ENCODE measurements around the gene GPD1L.

Gene GPD1L

GRCh38 chr3:32140943-32141342 is 34.5 kb downstream of the GPD1L start:
- DNase-seq = no peak

GRCh38 chr3:32143849-32144757 is 37.7 kb downstream of the GPD1L start:
- peak; percentile 29 for DNase-seq

GRCh38 chr3:32146746-32147211 is 40.4 kb downstream of the GPD1L start:
- no peak for DNase-seq

- no peak for DNase-seq
Observed at GRCh38 chr3:32147509-32147908, 41.1 kb downstream of the GPD1L start.

GRCh38 chr3:32147933-32148332 is 41.5 kb downstream of the GPD1L start:
- DNase-seq = no peak

- no peak for DNase-seq
Observed at GRCh38 chr3:32148351-32148750, 41.9 kb downstream of the GPD1L start.

GRCh38 chr3:32153414-32154204 is 47.2 kb downstream of the GPD1L start:
- DNase-seq = no peak

GRCh38 chr3:32154205-32154579 is 47.8 kb downstream of the GPD1L start:
- DNase-seq = no peak

GRCh38 chr3:32155117-32155516 is 48.7 kb downstream of the GPD1L start:
- no peak for DNase-seq

GRCh38 chr3:32157600-32158264 is 51.3 kb downstream of the GPD1L start:
- DNase-seq = no peak

- no peak for DNase-seq
Observed at GRCh38 chr3:32160706-32161214, 54.3 kb downstream of the GPD1L start.

- DNase-seq = no peak
Observed at GRCh38 chr3:32165442-32165841, 59.0 kb downstream of the GPD1L start.

- no peak for DNase-seq
Observed at GRCh38 chr3:32166654-32167053, 60.2 kb downstream of the GPD1L start.

GRCh38 chr3:32172420-32172819 is 66.0 kb downstream of the GPD1L start:
- no peak for DNase-seq

- DNase-seq = peak; percentile 23
Observed at GRCh38 chr3:32175607-32176197, 69.3 kb downstream of the GPD1L start.

GRCh38 chr3:32176989-32177701 is 70.7 kb downstream of the GPD1L start:
- DNase-seq = peak; percentile 44

- DNase-seq = peak; percentile 61
Observed at GRCh38 chr3:32177702-32178198, 71.3 kb downstream of the GPD1L start.

GRCh38 chr3:32180141-32180784 is 73.8 kb downstream of the GPD1L start:
- DNase-seq = no peak

GRCh38 chr3:32181365-32181764 is 74.9 kb downstream of the GPD1L start:
- no peak for DNase-seq

- no peak for DNase-seq
Observed at GRCh38 chr3:32181796-32182195, 75.4 kb downstream of the GPD1L start.

GRCh38 chr3:32184187-32184730 is 77.8 kb downstream of the GPD1L start:
- DNase-seq = no peak

Data from stimulated activated CD4-positive, alpha-beta T cell treated with anti-CD3 and anti-CD28 coated beads, Interleukin-1b, Interleukin-23, amount 100 ng/mL, for 48 hours (primary cell).